H1 (cell line): Measurements from ENCODE around the gene HNF1A. TPM values are rescaled to one million over a fixed set of nuclear protein-coding genes. Genes with fewer than 3 reads are reported as not detected.

Source experiments
- CTCF ChIA-PET: fragments of 300-600 bp; sonication (Branson Sonifier 250); formaldehyde crosslinking; loops from one replicate; lab custom pipeline; 2021; ENCODE audit not compliant: partially characterized antibody; lab: Charles Lee
- POLR2A ChIA-PET: fragments of 300-600 bp; sonication (Branson Sonifier 250); formaldehyde crosslinking; loops from one replicate; lab custom pipeline; 2021; ENCODE audit warnings: inconsistent platforms; ENCODE audit not compliant: partially characterized antibody; lab: Charles Lee
- DNase-seq, 2 experiments: peaks; one replicate each; pipeline versions ENCODE4 v3.0.0 to v3.0.0-alpha.2; 2010 to 2022; ENCODE audit warnings: low spot score in 2 of 2, low read depth in 1 of 2, mixed read lengths in 1 of 2
- FAIRE-seq: peaks from 2 replicates; lab custom pipeline; 2011; peaks lifted over from hg19 to GRCh38; lab: Jason Lieb, UNC
- H2AFZ ChIP-seq: 2 replicates; pipeline ENCODE4 v1.8.1; 2012; ENCODE audit warnings: low read length, inconsistent platforms
- H2AK5ac ChIP-seq: 2 replicates; pipeline ENCODE4 v1.6.1; 2013; ENCODE audit warnings: low read depth, low read length
- H2BK120ac ChIP-seq: replicated peaks from 2 replicates; pipeline ENCODE3; 2013; ENCODE audit warnings: low read depth, low read length, inconsistent platforms
- H2BK12ac ChIP-seq: 2 replicates; pipeline ENCODE4 v1.6.1; 2013; ENCODE audit warnings: low read depth, low read length
- H2BK15ac ChIP-seq: 2 replicates; pipeline ENCODE4 v1.6.1; 2013; ENCODE audit warnings: low read length
- H2BK20ac ChIP-seq: 2 replicates; pipeline ENCODE4 v1.6.1; 2013; ENCODE audit warnings: low read length
- H2BK5ac ChIP-seq: 2 replicates; pipeline ENCODE4 v1.6.1; 2013; ENCODE audit warnings: low read depth, low read length
- H3K14ac ChIP-seq: 2 replicates; pipeline ENCODE4 v1.6.1; 2013; ENCODE audit warnings: inconsistent platforms; ENCODE audit not compliant: insufficient read length
- H3K18ac ChIP-seq: 2 replicates; pipeline ENCODE4 v1.6.1; 2013; ENCODE audit warnings: low read length; ENCODE audit errors: extremely low read depth
- H3K23ac ChIP-seq: 2 replicates; pipeline ENCODE4 v1.6.1; 2013; ENCODE audit warnings: inconsistent platforms; ENCODE audit not compliant: insufficient read length
- H3K23me2 ChIP-seq: 2 replicates; pipeline ENCODE4 v1.6.1; 2013; ENCODE audit warnings: low read depth, low read length
- H3K27ac ChIP-seq: 2 replicates; pipeline ENCODE4 v1.6.1; 2011; ENCODE audit warnings: low read depth, low read length, inconsistent platforms
- H3K27me3 ChIP-seq, 4 experiments: replicated peaks in 1 of 4; 1 replicate in 1 of 4; 2 replicates in 3 of 4; pipeline versions ENCODE4 v1.6.1 to v1.8.1; 2011 to 2013; ENCODE audit warnings: low read length in 3 of 4, mild to moderate bottlenecking in 3 of 4, inconsistent platforms in 2 of 4, mixed read lengths in 2 of 4, moderate library complexity in 1 of 4; ENCODE audit not compliant: control insufficient read depth in 3 of 4, insufficient read depth in 3 of 4; ENCODE audit errors: extremely low read depth in 1 of 4
- H3K36me3 ChIP-seq, 4 experiments: 2 replicates each; pipeline versions ENCODE4 v1.6.1 to v1.8.1; 2011 to 2013; ENCODE audit warnings: mild to moderate bottlenecking in 4 of 4, low read length in 3 of 4, moderate library complexity in 2 of 4, control low read depth in 1 of 4, inconsistent platforms in 1 of 4; ENCODE audit not compliant: insufficient read depth in 4 of 4, control insufficient read depth in 2 of 4
- H3K4ac ChIP-seq: replicated peaks from 2 replicates; pipeline ENCODE3; 2013; ENCODE audit warnings: low read length, low read depth, mixed read lengths, inconsistent platforms; ENCODE audit not compliant: insufficient read length
- H3K4me1 ChIP-seq, 4 experiments: replicated peaks in 1 of 4; 1 replicate in 1 of 4; 2 replicates in 3 of 4; pipeline versions ENCODE4 v1.6.1 to v1.8.1; 2011 to 2013; ENCODE audit warnings: low read length in 3 of 4, inconsistent platforms in 2 of 4, mixed read lengths in 1 of 4; ENCODE audit not compliant: insufficient read depth in 4 of 4, control insufficient read depth in 3 of 4
- H3K4me2 ChIP-seq, 2 experiments: 2 replicates each; pipeline versions ENCODE4 v1.6.1 to v1.8.1; 2011 to 2013; ENCODE audit warnings: low read depth in 2 of 2, low read length in 2 of 2, control low read depth in 1 of 2, inconsistent platforms in 1 of 2, mild to moderate bottlenecking in 1 of 2; ENCODE audit not compliant: insufficient read depth in 1 of 2
- H3K4me3 ChIP-seq, 4 experiments: fragments of 200-600, 300-600 bp in 1 of 4; sonication (generic), shearing (Covaris generic), sonication (Bioruptor Twin) in 1 of 4; 2 replicates each; pipeline versions ENCODE4 v1.5.1 to v1.8.1; 2011 to 2016; ENCODE audit warnings: low read length in 4 of 4, low read depth in 3 of 4, control low read depth in 2 of 4, inconsistent platforms in 2 of 4, mild to moderate bottlenecking in 2 of 4, mixed read lengths in 1 of 4, moderate library complexity in 1 of 4; ENCODE audit not compliant: insufficient read depth in 2 of 4; ENCODE audit errors: extremely low read depth in 1 of 4
- H3K56ac ChIP-seq: replicated peaks from 2 replicates; pipeline ENCODE3; 2013; ENCODE audit warnings: low read depth, mild to moderate bottlenecking, mixed read lengths, low read length, inconsistent platforms; ENCODE audit not compliant: insufficient read length
- H3K79me1 ChIP-seq: 2 replicates; pipeline ENCODE4 v1.6.1; 2013; ENCODE audit warnings: low read depth, low read length, control low read depth
- H3K79me2 ChIP-seq, 2 experiments: 2 replicates each; pipeline versions ENCODE4 v1.6.1 to v1.8.1; 2012 to 2013; ENCODE audit warnings: low read length in 2 of 2, mild to moderate bottlenecking in 2 of 2, inconsistent platforms in 1 of 2; ENCODE audit not compliant: insufficient read depth in 2 of 2, control insufficient read depth in 1 of 2
- H3K9ac ChIP-seq, 4 experiments: replicated peaks in 1 of 4; 1 replicate in 1 of 4; 2 replicates in 3 of 4; pipeline versions ENCODE4 v1.6.1 to v1.8.1; 2011 to 2013; ENCODE audit warnings: low read depth in 3 of 4, low read length in 3 of 4, control low read depth in 2 of 4, mild to moderate bottlenecking in 2 of 4, moderate library complexity in 2 of 4, inconsistent platforms in 1 of 4; ENCODE audit errors: extremely low read depth in 1 of 4
- H3K9me3 ChIP-seq, 2 experiments: 2 replicates each; pipeline versions ENCODE4 v1.6.1 to v1.8.1; 2012 to 2013; ENCODE audit warnings: mild to moderate bottlenecking in 2 of 2, moderate library complexity in 2 of 2, control low read depth in 1 of 2, inconsistent platforms in 1 of 2, low read depth in 1 of 2, low read length in 1 of 2, mixed read lengths in 1 of 2; ENCODE audit not compliant: insufficient read depth in 2 of 2
- H4K20me1 ChIP-seq, 2 experiments: replicated peaks in 1 of 2; 2 replicates each; pipeline versions ENCODE3 to v1.8.1; 2011 to 2013; ENCODE audit warnings: inconsistent platforms in 2 of 2, low read length in 2 of 2, mild to moderate bottlenecking in 1 of 2; ENCODE audit not compliant: insufficient read depth in 2 of 2, control insufficient read depth in 1 of 2
- H4K5ac ChIP-seq: 2 replicates; pipeline ENCODE4 v1.6.1; 2013; ENCODE audit warnings: low read length, low read depth, mixed read lengths, inconsistent platforms; ENCODE audit not compliant: insufficient read length
- H4K8ac ChIP-seq: 2 replicates; pipeline ENCODE4 v1.8.0; 2013; ENCODE audit warnings: mild to moderate bottlenecking, moderate library complexity, low read length, inconsistent platforms; ENCODE audit not compliant: insufficient read depth; ENCODE audit errors: extremely low read depth
- H4K91ac ChIP-seq: replicated peaks from 2 replicates; pipeline ENCODE3; 2013; ENCODE audit warnings: low read length, mixed read lengths, inconsistent platforms; ENCODE audit not compliant: insufficient read length
- ASH2L ChIP-seq: fragments of 200-600, 300-600 bp; sonication (generic); IDR thresholded peaks from one replicate; pipeline ENCODE4 v1.7.1; 2017; ENCODE audit warnings: low read length
- BACH1 ChIP-seq: IDR thresholded peaks from 2 replicates; pipeline ENCODE4 v1.6.1; 2012; ENCODE audit warnings: low read length, improper control_type of control experiment
- CBX5 ChIP-seq: fragments of 300-800, 300-1000 bp; sonication (generic); IDR thresholded peaks from 2 replicates; pipeline ENCODE4 v1.7.1; 2016; ENCODE audit warnings: antibody characterized with exemption, low read length, low read depth
- CBX8 ChIP-seq: fragments of 300-800, 300-1000 bp; sonication (generic); IDR thresholded peaks from 2 replicates; pipeline ENCODE4 v1.7.1; 2016; ENCODE audit warnings: low read depth, low read length, borderline replicate concordance
- JUN ChIP-seq: IDR thresholded peaks from 2 replicates; pipeline ENCODE4 v1.6.1; 2011; ENCODE audit warnings: low read depth, mild to moderate bottlenecking, improper control_type of control experiment, low read length
- KDM4A ChIP-seq: IDR thresholded peaks from one replicate; pipeline ENCODE4 v1.7.1; 2012; ENCODE audit warnings: low read depth, mild to moderate bottlenecking, moderate library complexity, low read length, inconsistent platforms; ENCODE audit not compliant: severe bottlenecking
- KDM5A ChIP-seq: fragments of 200-600 bp; IDR thresholded peaks from 2 replicates; pipeline ENCODE4 v1.7.1; 2012; ENCODE audit warnings: mild to moderate bottlenecking, low read length, inconsistent platforms, mixed read lengths
- PHF8 ChIP-seq: fragments of 200-600 bp; sonication (generic); conservative IDR thresholded peaks from 2 replicates; pipeline ENCODE4 v1.7.1; 2012; ENCODE audit warnings: low read depth, mild to moderate bottlenecking, inconsistent platforms, low read length, moderate library complexity
- RFX5 ChIP-seq: IDR thresholded peaks from 2 replicates; pipeline ENCODE4 v1.6.1; 2011; ENCODE audit warnings: low read depth, low read length, improper control_type of control experiment, borderline replicate concordance
- SUZ12 ChIP-seq: fragments of 200-600 bp; sonication (generic); IDR thresholded peaks from 2 replicates; pipeline ENCODE4 v1.6.1; 2012; ENCODE audit warnings: mild to moderate bottlenecking, inconsistent platforms, low read length, moderate library complexity, mixed read lengths
- ZNF274 ChIP-seq: IDR thresholded peaks from 2 replicates; pipeline ENCODE4 v1.7.0; 2012; ENCODE audit warnings: low read length, borderline replicate concordance; ENCODE audit errors: extremely low read depth
- WGBS, 2 experiments: shearing (Covaris generic) in 1 of 2; methylation state at CpG; one replicate each; pipeline versions ENCODE4 v1.1.6 to v1.1.7; 2013 to 2015; ENCODE audit warnings: low lambda C conversion rate in 2 of 2, mixed read lengths in 2 of 2, inconsistent platforms in 1 of 2, low coverage in 1 of 2, missing lambda C conversion rate in 1 of 2; ENCODE audit not compliant: insufficient replicate concordance in 2 of 2, insufficient coverage in 1 of 2, insufficient read length in 1 of 2; ENCODE audit errors: extremely low coverage in 1 of 2, missing lambda C conversion rate in 1 of 2; 5-methylcytosine and 5-hydroxymethylcytosine counted together
- polyA plus RNA-seq, 7 experiments: library from polyadenylated mRNA; depleted of rRNA in 3 of 7; stranded (reverse) in 5 of 7; unstranded in 2 of 7; fragments of >200 nt in 5 of 7; fragments of 200-250 nt in 2 of 7; gene quantifications; 1 replicate in 5 of 7; 2 replicates in 1 of 7; 4 replicates in 1 of 7; pipeline versions ENCODE4 v1.2.1 to v1.2.3, GENCODE V29; 2011 to 2013; ENCODE audit warnings: missing spikeins in 2 of 7, mixed read lengths in 2 of 7
- total RNA-seq: library from RNA; stranded (reverse); fragmentation: NEBNext Ultra II Directional; extraction: Animal tissue kit (Norgen Biotek cat#: 25700); gene quantifications from 2 replicates; pipeline ENCODE4 v1.2.1, GENCODE V29; 2021
- TF ChIP-seq, protein P1 (sequence below), 3 experiments: IDR thresholded peaks; 1 replicate in 2 of 3; 2 replicates in 1 of 3; pipeline versions ENCODE4 v1.5.1 to v1.6.1; 2011; ENCODE audit warnings: low read length in 3 of 3, mild to moderate bottlenecking in 3 of 3, inconsistent platforms in 2 of 3, low read depth in 1 of 3, moderate library complexity in 1 of 3; ENCODE audit not compliant: insufficient read depth in 1 of 3; ENCODE audit errors: control extremely low read depth in 1 of 3

HNF1A gene
- total and polyA plus RNA-seq, 2 of the 8 experiments (the other 6 are each of a cell fraction or from before 2014, with no cell fraction given) = not detected

DNA sequence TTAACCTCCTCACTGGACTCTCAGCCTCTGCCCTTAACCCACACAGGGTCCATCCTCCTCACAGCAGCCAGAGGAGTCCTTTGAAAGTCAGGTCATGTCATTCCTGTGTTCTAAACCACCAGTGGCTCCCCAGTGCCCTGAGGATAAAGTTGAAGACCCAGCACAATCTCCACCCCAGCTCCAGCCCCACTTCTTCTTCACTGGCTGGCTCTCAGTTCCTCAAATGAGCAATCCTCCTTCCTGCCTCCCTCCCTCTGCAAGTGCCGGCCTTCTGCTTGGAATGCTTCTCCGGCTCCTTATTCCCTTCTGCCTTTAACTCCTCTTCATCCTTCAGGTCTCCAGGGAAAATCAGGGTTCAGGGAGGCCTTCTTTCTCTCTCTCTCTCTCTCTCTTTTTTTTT, 42.1 kb upstream of the HNF1A start:
- Histone ChIP-seq H3K79me2 (no peaks in the 10 kb centered on the region), H2BK20ac (no peak overlapping the region), H3K79me1 (no peaks in the 10 kb centered on the region), H3K23me2 (0 out of 2 replicates have a peak, but pooled peaks cover 2% of the 10 kb centered on the region), H3K23ac (no peak overlapping the region), H4K5ac (no peak overlapping the region), H4K91ac (no peak overlapping the region), H2BK120ac (no peak overlapping the region), H3K4me3 (no peak overlapping the region), H2AFZ (no peak overlapping the region), H3K4me2 (no peak overlapping the region), H4K20me1 (no peaks in the 10 kb centered on the region), H2BK12ac (no peak overlapping the region), H3K27ac (no peak overlapping the region), H3K4me1 (no peaks in the 10 kb centered on the region), H3K9me3 (no peaks in the 10 kb centered on the region), H3K56ac (no peak overlapping the region), H4K8ac (no peak overlapping the region), H2BK15ac (no peak overlapping the region), H2BK5ac (no peak overlapping the region), H2AK5ac (no peak overlapping the region), H3K36me3 (no peaks in the 10 kb centered on the region), H3K4ac (no peak overlapping the region), H3K18ac (no peak overlapping the region), H3K9ac (no peak overlapping the region), H3K27me3 (no peaks in the 10 kb centered on the region), H3K14ac (no peak overlapping the region)
- 95% methylated on average over 2 of the region's 2 CpGs; no CpG with 5 or more reads in 1 of the 2 experiments for WGBS, 2 experiments
- ChIA-PET CTCF (interaction anchor here (0.7 to 1.4 kb wide), 4 partner anchors 17 to 619 kb away, joined by 3 to 5 read pairs (median 4); no protein-coding TSS in a partner anchor), POLR2A (no interaction called here)
- no peak for FAIRE-seq
- DNase-seq = no peak
- no peak for TF ChIP-seq JUN
- TF ChIP-seq, protein P1, sequence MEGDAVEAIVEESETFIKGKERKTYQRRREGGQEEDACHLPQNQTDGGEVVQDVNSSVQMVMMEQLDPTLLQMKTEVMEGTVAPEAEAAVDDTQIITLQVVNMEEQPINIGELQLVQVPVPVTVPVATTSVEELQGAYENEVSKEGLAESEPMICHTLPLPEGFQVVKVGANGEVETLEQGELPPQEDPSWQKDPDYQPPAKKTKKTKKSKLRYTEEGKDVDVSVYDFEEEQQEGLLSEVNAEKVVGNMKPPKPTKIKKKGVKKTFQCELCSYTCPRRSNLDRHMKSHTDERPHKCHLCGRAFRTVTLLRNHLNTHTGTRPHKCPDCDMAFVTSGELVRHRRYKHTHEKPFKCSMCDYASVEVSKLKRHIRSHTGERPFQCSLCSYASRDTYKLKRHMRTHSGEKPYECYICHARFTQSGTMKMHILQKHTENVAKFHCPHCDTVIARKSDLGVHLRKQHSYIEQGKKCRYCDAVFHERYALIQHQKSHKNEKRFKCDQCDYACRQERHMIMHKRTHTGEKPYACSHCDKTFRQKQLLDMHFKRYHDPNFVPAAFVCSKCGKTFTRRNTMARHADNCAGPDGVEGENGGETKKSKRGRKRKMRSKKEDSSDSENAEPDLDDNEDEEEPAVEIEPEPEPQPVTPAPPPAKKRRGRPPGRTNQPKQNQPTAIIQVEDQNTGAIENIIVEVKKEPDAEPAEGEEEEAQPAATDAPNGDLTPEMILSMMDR (IDR thresholded peaks at IDR 0.05; ENCODE audit: control extremely low read depth in 1 of 3, insufficient read depth in 1 of 3, low read depth in 1 of 3, low read length in 3 of 3) = no peak
- no peak for TF ChIP-seq SUZ12
- TF ChIP-seq ASH2L = no peak
- TF ChIP-seq CBX8 = no peak
- no peak for TF ChIP-seq KDM4A
- TF ChIP-seq CBX5 = no peak
- no peak for TF ChIP-seq RFX5
- TF ChIP-seq BACH1 = no peak
- no peak for TF ChIP-seq PHF8
- no peak for TF ChIP-seq ZNF274
- TF ChIP-seq KDM5A = no peak
